Tracheal epithelial cell (primary cell): ENCODE data around the gene RNF2. TPM values are rescaled to one million over a fixed set of nuclear protein-coding genes. Genes with fewer than 3 reads are reported as not detected.

ENCODE experiments used
- total RNA-seq: library from RNA; depleted of rRNA; stranded (reverse); fragments of >200 nt; gene quantifications from 2 replicates; pipeline ENCODE4 v1.2.1, GENCODE V29; 2014

RNF2 gene
- total RNA-seq = 18.8 and 22.9 TPM in 2 replicates

DNA sequence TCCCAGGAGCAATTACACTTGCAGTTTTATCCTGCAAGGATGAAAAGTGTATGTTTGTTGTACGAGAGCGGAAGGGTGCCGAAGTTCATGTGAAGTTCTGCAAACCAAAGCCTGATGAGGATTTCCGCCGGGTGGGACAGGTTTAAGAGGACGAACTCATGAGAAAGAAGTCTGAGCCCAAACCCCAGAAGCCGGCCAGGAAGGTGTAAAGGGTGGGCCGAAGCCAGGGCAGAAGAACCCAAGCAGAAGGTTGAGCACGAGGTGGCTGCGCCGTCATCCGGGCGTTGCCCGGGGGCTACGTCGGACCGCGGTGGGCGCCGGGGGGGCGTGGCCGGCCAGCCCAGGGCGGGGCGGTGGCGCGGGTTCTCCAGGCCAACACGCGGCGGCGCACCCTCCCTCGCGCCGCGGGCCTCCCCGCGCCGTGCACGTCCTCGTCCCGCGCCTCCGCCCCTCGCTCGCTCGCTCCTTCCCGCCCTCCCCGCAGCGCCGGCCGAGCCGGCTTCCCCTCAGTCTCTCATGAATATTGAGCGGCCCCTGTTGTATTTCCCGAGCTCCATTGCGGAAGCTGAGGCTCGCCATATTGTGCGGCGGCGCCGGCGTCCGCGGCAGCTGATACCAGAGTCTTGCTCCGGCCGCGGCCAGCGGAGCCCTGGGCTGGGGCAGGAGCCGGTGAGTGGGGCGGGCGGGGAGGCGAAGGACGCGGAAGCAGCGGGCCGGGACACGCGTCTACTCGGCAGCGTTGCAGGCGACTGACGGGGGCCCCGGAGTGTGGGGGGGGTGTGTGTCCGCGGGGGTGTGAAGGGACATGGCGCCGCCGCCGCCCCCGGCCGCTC is at the start of gene RNF2:
Gene RNF2, plus strand, starts transcription at position 578 of the 833 bp plus-strand sequence. CDS start 41,996 bp downstream, outside the sequence.

Other genes with a start within 250 kb of the RNF2 start
- 41.2 and 87.8 TPM in 2 replicates for gene NIBAN1, start 71.0 kb upstream of the RNF2 start, total RNA-seq
- 14.5 and 28.8 TPM in 2 replicates for gene TRMT1L, start 111.4 kb downstream of the RNF2 start, total RNA-seq
- gene SWT1, start 111.6 kb downstream of the RNF2 start, total RNA-seq = 3.0 and 3.4 TPM in 2 replicates